Astrocyte of the cerebellum (primary cell): Measurements from ENCODE around the gene DCANP1.

Experiments used
- DNase-seq: peaks from one replicate; pipeline ENCODE4 v3.0.0-alpha.2; 2011; ENCODE audit warnings: low read depth
- H3K4me3 ChIP-seq: 2 replicates; pipeline ENCODE4 v1.5.1; 2011; ENCODE audit warnings: mild to moderate bottlenecking, low read depth, low read length, moderate library complexity
- in situ Hi-C: cut with HindIII; loops from 2 replicates; pipeline ENCODE4 v1.10.0; 2017; ENCODE audit warnings: low sequenced_read_pairs
- TF ChIP-seq, protein P1 (sequence below): IDR thresholded peaks from 2 replicates; pipeline ENCODE4 v1.5.1; 2012; ENCODE audit warnings: low read length, low read depth, moderate library complexity, mild to moderate bottlenecking; ENCODE audit errors: missing control alignments

Gene DCANP1

DNA sequence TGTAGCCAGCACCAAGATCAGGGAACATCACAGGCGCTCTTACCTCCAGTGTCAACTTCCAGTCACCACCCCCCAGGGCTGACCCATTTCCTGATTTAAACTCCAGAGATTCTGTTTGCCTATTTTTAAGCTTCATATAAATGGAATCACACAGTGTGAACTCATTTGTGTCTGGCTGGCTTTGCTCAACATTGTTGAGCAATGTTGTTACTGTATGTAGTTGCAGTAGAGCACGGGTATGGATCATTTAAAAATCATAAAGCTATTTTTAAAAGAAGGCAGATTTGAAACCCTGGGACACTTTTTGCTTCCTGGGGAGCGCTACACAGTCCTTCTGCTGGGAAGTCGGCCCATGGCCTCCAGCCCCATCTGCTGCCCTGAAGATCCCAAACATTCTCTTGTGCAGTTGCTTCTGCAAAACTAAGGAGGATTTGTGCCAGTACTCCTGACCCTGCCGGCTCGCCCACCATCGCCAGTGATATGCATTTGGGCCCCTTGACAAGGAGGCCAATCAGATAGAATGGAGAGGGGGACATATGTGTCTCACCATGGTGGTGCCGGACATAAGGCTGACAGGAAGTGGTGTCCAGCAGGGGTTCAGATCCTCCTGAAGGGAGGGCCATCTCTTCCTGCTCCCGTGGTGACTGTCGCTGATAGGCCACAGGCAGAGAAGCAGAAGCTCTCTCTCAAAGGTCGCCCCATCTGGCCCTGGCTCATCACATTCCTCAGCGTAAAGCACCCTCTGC is 13.3 kb downstream of the DCANP1 start:
- TF ChIP-seq, protein P1, sequence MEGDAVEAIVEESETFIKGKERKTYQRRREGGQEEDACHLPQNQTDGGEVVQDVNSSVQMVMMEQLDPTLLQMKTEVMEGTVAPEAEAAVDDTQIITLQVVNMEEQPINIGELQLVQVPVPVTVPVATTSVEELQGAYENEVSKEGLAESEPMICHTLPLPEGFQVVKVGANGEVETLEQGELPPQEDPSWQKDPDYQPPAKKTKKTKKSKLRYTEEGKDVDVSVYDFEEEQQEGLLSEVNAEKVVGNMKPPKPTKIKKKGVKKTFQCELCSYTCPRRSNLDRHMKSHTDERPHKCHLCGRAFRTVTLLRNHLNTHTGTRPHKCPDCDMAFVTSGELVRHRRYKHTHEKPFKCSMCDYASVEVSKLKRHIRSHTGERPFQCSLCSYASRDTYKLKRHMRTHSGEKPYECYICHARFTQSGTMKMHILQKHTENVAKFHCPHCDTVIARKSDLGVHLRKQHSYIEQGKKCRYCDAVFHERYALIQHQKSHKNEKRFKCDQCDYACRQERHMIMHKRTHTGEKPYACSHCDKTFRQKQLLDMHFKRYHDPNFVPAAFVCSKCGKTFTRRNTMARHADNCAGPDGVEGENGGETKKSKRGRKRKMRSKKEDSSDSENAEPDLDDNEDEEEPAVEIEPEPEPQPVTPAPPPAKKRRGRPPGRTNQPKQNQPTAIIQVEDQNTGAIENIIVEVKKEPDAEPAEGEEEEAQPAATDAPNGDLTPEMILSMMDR, result no peak
- no peak for DNase-seq
- in situ Hi-C loops, result no loop called here
- no peak overlapping the region for H3K4me3 ChIP-seq

DNA sequence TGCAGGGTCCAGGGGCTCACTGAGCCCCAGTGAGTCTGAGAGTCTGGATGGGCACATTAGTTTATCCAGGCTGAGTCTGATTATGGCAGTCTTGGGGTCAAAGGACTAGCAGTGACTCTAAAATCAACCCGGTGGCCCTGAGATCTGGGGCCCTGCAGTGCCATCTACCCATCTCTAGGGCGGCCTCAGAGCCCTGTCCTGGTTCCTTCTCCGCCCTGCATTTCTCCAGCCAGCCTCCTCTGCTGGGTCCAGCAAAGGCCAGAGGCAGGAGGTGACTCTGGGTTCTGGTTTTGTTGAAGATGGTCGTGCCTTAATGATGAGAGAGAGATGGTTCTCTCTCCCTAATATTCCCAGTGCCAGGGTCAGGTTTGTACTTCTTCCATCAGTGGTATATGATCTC is 15.0 kb downstream of the DCANP1 start:
- TF ChIP-seq, protein P1, result no peak
- H3K4me3 ChIP-seq, result no peak overlapping the region
- no peak for DNase-seq
- in situ Hi-C loops, result no loop called here

DNA sequence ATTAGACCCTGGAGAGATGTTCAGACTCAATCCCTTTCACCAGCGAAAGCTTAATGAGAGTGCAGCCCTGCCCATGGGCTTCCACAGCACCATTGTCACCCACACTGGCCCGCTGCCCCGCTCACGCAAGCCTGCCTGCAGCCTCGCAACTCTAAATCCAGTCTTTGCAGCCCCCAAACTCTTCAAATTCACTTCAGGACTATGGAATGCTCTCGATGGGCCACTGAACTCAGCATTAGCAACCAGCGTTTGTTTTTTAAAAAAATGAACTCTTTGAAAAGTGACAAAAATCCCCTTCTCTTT is 17.1 kb downstream of the DCANP1 start:
- no peak overlapping the region for H3K4me3 ChIP-seq
- in situ Hi-C loops, result no loop called here
- DNase-seq, result no peak
- TF ChIP-seq, protein P1, result no peak

DNA sequence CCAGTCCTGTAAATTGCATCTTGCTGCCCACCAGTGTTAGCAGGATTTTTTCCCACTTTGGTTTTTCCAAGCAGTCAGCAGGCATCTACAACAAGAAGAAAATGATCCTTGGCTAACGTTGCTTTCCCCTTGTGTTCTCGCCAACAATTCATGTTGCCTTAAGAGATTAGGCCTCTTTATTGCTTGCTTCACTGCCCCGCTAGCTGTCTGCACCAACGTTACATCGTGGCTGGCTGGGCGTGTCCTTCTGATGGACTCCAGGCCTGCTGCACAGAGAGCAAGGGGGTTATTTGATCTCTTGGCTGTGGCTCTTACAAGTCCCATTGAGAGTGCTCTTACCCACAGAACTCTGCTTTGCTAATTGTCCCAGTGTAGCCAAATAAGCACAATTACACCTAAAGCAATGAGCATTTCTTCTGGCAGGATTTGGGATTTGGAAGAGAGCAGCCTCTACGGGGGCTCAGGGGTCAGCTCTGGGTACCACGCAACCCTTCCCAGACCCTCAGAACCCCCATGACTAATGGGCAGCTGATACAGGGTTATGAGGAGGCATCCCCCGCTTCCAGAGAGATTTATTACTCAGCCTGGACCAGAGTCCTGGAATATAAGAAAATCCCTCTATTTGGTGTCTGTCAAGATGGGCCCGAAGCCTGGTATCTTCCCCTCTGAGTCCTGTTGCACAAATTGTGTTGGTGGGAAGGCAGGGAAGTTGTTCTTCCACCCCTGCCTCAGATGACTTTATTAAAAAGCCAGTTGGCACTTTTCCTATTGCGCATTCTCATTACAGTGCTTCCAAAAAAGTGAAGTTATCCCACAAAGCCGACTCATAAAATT is 17.6 kb downstream of the DCANP1 start:
- TF ChIP-seq, protein P1, result no peak
- in situ Hi-C loops, result no loop called here
- DNase-seq, result no peak
- H3K4me3 ChIP-seq, result no peak overlapping the region

DNA sequence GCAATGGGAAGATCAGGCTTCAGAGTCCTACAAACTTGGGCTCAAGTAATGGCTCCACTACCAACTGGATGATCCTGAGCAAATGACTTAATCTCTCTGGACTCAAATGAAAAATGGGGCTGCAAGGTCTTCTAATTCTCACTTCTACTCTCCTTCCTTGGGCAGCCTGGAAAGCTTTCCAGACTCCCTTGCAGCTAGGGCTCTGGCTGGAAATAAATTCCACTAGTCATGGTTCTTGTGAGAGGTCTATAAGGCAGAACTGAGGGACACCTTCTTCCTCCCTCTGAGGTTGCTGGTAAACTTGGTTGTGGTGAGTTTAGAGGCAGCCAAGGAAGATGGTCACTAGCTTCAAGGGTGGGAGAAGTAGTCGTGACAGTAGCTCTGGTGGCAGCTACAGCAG is 18.6 kb downstream of the DCANP1 start:
- DNase-seq, result no peak
- in situ Hi-C loops, result no loop called here
- H3K4me3 ChIP-seq, result no peak overlapping the region
- TF ChIP-seq, protein P1, result no peak

DNA sequence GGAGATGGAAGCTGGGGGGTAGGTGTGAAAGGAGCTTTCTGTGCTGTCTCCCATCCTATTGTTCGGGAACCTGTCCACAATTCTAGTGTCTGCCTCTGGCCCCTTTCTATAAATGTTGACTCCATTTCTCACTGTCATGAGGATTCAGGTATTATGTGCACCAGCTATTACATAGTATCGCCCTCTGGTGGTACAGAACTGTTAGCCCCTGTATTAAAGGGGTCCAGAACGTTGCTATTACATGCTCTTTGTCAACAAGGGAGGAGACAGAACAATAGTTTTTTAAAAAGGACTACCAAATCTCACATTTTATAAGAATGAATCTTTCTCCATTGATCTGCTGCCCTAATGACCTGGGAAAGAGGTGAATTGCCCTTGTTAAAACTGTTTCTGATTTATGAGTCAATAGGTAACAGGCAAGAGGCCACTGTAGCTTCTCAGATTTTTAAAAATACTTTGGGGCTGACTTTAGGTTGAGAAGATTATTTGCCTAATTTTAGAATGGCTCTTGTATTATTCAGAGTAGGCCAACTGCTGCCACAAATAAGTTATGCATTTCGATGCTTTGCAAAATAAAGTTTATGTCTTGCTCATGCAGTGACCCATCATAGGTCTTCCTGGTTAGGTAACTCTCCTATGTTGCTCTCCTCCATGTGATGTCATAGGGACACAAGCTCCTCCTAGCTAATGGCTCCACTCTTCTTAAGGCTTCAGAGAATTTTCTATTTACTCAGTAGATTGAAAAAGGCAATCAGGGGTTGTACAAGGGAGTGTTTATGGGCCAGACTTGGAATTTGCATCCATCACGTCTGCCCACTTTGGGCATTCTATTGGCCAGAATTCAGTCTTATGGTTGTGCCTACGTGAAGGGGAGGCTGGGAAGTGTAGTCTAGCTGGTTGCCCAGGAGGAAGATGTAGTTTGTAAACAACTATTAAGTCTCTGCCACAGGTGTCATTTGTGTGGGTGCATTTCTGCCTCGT is 20.8 kb downstream of the DCANP1 start:
- DNase-seq, result no peak
- no peak overlapping the region for H3K4me3 ChIP-seq
- in situ Hi-C loops, result no loop called here
- TF ChIP-seq, protein P1, result peak; percentile 78
